Measurements from ENCODE around the gene TBC1D22A. TPM values are rescaled to one million over a fixed set of nuclear protein-coding genes. Genes with fewer than 3 reads are reported as not detected.

The TBC1D22A gene
- total RNA-seq, 1 donor from 2014 or later, result 15.3 TPM

GRCh38 chr22:47054231-47055072 lies 292.0 kb downstream of the TBC1D22A start:
- DNase-seq (ENCODE audit: low read depth in 2 of 2), result no peak

- no peak for DNase-seq (ENCODE audit: low read depth in 2 of 2)
These were observed 292.6 kb downstream of the TBC1D22A start for GRCh38 chr22:47055073-47055355.

GRCh38 chr22:47055461-47055860 lies 293.0 kb downstream of the TBC1D22A start:
- no peak for DNase-seq (ENCODE audit: low read depth in 2 of 2)

GRCh38 chr22:47055921-47056320 lies 293.5 kb downstream of the TBC1D22A start:
- DNase-seq (ENCODE audit: low read depth in 2 of 2), result no peak

GRCh38 chr22:47056361-47056760 lies 293.9 kb downstream of the TBC1D22A start:
- DNase-seq (ENCODE audit: low read depth in 2 of 2), result no peak

- no peak for DNase-seq (ENCODE audit: low read depth in 2 of 2)
These were observed 294.5 kb downstream of the TBC1D22A start for GRCh38 chr22:47056776-47057470.

GRCh38 chr22:47057916-47058585 lies 295.6 kb downstream of the TBC1D22A start:
- DNase-seq (ENCODE audit: low read depth in 2 of 2), result no peak

GRCh38 chr22:47059076-47059475 lies 296.6 kb downstream of the TBC1D22A start:
- DNase-seq (ENCODE audit: low read depth in 2 of 2), result no peak

- DNase-seq (ENCODE audit: low read depth in 2 of 2), result no peak
These were observed 297.3 kb downstream of the TBC1D22A start for GRCh38 chr22:47059701-47060161.

- DNase-seq (ENCODE audit: low read depth in 2 of 2), result no peak
These were observed 298.3 kb downstream of the TBC1D22A start for GRCh38 chr22:47060718-47061117.

GRCh38 chr22:47061226-47061625 lies 298.8 kb downstream of the TBC1D22A start:
- DNase-seq (ENCODE audit: low read depth in 2 of 2), result no peak

- no peak for DNase-seq (ENCODE audit: low read depth in 2 of 2)
These were observed 299.7 kb downstream of the TBC1D22A start for GRCh38 chr22:47062126-47062525.

GRCh38 chr22:47063071-47063509 lies 300.6 kb downstream of the TBC1D22A start:
- DNase-seq (ENCODE audit: low read depth in 2 of 2), result no peak

- no peak for DNase-seq (ENCODE audit: low read depth in 2 of 2)
These were observed 301.2 kb downstream of the TBC1D22A start for GRCh38 chr22:47063606-47064005.

GRCh38 chr22:47064016-47064415 lies 301.6 kb downstream of the TBC1D22A start:
- DNase-seq (ENCODE audit: low read depth in 2 of 2), result no peak

- DNase-seq (ENCODE audit: low read depth in 2 of 2), result no peak
These were observed 302.0 kb downstream of the TBC1D22A start for GRCh38 chr22:47064416-47064815.

GRCh38 chr22:47065756-47066615 lies 303.5 kb downstream of the TBC1D22A start:
- DNase-seq (ENCODE audit: low read depth in 2 of 2), result peak; percentile 27 to 44

GRCh38 chr22:47066616-47066905 lies 304.1 kb downstream of the TBC1D22A start:
- DNase-seq (ENCODE audit: low read depth in 2 of 2), result no peak

- no peak for DNase-seq (ENCODE audit: low read depth in 2 of 2)
These were observed 305.0 kb downstream of the TBC1D22A start for GRCh38 chr22:47067321-47067890.

GRCh38 chr22:47067911-47068625 lies 305.6 kb downstream of the TBC1D22A start:
- no peak for DNase-seq (ENCODE audit: low read depth in 2 of 2)

- DNase-seq (ENCODE audit: low read depth in 2 of 2), result no peak
These were observed 306.2 kb downstream of the TBC1D22A start for GRCh38 chr22:47068626-47068996.

Data from lung microvascular endothelial cell (primary cell).